ENCODE data around the gene SLC35D1.
A peak's percentile ranks its signal among the peaks of the same experiment; 100 is the strongest.

The SLC35D1 gene

DNA sequence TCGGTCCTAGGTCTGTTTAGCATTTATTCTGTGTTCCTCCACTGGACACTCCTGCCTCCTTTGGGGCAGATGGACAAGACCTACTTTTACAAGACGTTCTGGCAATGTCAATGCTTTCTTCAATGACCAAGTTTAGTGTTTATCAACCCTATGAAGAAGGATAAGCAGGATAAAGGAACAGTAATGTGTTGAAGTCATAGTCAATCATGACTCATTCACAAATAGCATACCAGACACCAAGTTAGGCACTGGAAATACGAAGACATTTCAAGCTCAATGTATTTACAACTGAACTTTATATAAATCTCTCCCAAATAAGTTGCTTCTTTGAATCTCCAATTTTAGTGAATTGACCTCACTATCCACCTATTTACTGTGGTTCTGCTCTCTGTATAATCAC is 4.8 kb upstream of the SLC35D1 start:
- H3K27me3 ChIP-seq (replicated peaks) = no peaks in the 10 kb centered on the region
- TF ChIP-seq, protein P1, sequence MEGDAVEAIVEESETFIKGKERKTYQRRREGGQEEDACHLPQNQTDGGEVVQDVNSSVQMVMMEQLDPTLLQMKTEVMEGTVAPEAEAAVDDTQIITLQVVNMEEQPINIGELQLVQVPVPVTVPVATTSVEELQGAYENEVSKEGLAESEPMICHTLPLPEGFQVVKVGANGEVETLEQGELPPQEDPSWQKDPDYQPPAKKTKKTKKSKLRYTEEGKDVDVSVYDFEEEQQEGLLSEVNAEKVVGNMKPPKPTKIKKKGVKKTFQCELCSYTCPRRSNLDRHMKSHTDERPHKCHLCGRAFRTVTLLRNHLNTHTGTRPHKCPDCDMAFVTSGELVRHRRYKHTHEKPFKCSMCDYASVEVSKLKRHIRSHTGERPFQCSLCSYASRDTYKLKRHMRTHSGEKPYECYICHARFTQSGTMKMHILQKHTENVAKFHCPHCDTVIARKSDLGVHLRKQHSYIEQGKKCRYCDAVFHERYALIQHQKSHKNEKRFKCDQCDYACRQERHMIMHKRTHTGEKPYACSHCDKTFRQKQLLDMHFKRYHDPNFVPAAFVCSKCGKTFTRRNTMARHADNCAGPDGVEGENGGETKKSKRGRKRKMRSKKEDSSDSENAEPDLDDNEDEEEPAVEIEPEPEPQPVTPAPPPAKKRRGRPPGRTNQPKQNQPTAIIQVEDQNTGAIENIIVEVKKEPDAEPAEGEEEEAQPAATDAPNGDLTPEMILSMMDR (IDR thresholded peaks at IDR 0.05; ENCODE audit: low read depth, low read length, missing control alignments) = no peak
- H3K36me3 ChIP-seq (replicated peaks) = no peaks in the 10 kb centered on the region
- no peak overlapping the region for H3K4me3 ChIP-seq (ENCODE audit: low read depth, low read length)
- H3K27ac ChIP-seq = no peak overlapping the region
- in situ Hi-C loops (cut with HindIII; ENCODE audit: low pct_ligation_motif_present, low sequenced_read_pairs) = no loop called here
- no peak for DNase-seq

DNA sequence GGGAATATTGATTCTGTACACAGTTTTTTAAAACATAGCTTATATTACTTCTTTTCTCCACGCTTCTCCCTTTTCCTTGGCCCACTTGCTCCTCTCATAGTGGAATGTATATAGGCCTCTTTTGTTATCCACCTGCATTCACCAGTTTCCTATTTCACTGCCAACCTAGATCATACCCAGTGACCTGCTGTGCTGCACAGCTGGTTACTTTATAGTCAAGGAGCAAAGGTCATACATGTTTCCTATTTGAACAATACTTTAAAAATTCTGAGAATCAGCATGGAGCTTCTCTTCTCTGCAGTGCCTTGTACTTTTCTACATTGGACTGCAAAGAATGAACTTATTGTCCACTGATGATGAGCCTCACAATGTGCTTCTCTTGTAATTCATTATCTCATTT is 4.3 kb upstream of the SLC35D1 start:
- no peak overlapping the region for H3K4me3 ChIP-seq (ENCODE audit: low read depth, low read length)
- no peaks in the 10 kb centered on the region for H3K27me3 ChIP-seq (replicated peaks)
- H3K27ac ChIP-seq = no peak overlapping the region
- in situ Hi-C loops (cut with HindIII; ENCODE audit: low pct_ligation_motif_present, low sequenced_read_pairs) = no loop called here
- H3K36me3 ChIP-seq (replicated peaks) = no peaks in the 10 kb centered on the region
- TF ChIP-seq, protein P1 (IDR thresholded peaks at IDR 0.05; ENCODE audit: low read depth, low read length, missing control alignments) = no peak
- no peak for DNase-seq

DNA sequence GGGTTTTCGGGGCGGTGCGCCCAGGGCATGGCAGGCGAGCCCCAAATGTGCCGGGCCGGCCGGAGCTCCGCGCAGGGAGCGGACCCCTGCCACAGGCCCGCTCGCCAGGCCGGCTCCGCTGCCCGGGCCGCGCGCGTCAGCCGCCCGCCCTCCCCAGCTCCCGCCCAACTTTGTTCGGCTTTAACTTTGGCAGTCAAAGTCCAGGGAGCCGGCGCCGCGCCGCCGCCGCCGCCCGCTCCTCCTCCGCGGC is 488 bp downstream of the SLC35D1 start:
- peak overlapping the region; percentile 81 for H3K27ac ChIP-seq
- in situ Hi-C loops (cut with HindIII; ENCODE audit: low pct_ligation_motif_present, low sequenced_read_pairs) = no loop called here
- no peaks in the 10 kb centered on the region for H3K27me3 ChIP-seq (replicated peaks)
- H3K36me3 ChIP-seq (replicated peaks) = no peaks in the 10 kb centered on the region
- H3K4me3 ChIP-seq (ENCODE audit: low read depth, low read length) = peak overlapping the region; percentile 91
- TF ChIP-seq, protein P1 (IDR thresholded peaks at IDR 0.05; ENCODE audit: low read depth, low read length, missing control alignments) = no peak
- DNase-seq = peak; percentile 33

DNA sequence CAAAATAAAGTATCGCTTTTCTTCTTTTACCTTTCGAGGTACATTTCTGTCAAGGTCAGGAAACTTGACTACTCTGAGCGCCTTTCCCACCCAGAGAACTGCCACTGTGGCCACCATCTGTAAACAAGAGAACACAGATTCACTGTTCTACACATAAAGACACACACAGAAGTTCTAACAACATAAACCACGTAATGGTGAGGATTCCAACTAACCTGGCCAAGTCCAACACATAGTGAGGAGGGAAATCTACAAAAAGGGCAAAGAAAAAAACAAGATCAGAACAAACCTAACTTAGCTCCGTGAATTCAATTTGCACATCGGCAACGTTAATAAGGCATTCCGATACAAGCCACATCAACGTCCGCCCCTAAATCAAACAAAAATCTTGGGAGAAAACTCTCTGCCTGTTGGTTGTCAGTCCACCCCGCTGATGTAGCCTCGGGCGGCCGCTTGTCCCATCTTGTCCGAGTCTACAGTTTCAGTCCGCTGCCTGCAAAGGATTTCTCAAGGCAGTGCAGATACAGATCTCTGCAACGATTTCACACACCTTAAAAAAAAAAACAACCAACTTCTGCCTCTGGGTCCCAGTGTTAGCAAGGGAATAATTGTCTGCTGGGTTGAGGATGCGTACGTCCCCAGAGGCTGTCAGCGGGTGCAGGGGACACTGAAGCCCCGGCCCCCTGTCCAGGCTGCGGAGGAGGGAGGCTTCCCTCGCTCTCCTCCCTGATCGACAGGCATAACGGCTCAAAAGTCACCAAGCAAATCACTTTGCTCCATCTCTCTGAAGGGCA is 1.0 kb downstream of the SLC35D1 start:
- peak overlapping the region; percentile 81 for H3K27ac ChIP-seq
- in situ Hi-C loops (cut with HindIII; ENCODE audit: low pct_ligation_motif_present, low sequenced_read_pairs) = no loop called here
- peak overlapping the region; percentile 91 for H3K4me3 ChIP-seq (ENCODE audit: low read depth, low read length)
- H3K27me3 ChIP-seq (replicated peaks) = no peaks in the 10 kb centered on the region
- peaks cover 2% of the 10 kb centered on the region for H3K36me3 ChIP-seq (replicated peaks)
- DNase-seq = peak; percentile 47
- TF ChIP-seq, protein P1 (IDR thresholded peaks at IDR 0.05; ENCODE audit: low read depth, low read length, missing control alignments) = no peak

DNA sequence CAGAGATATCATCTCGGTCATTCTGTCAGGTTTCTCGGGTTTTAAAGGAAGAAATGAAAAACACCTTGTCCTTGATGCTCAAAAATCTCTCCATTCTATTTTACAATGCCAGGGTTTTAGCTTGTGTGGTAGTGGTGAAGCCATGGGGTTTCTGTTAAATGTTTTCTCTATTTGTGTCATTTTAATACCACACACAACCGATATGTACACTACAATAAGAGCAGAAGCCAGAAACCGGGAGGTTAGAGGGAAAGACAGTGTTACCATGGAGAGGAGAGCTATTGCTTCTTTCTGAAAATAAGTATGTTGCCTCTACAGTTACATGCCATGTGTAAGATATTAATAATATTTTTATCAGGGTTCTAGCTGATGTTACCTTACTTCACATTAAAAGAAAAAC is 2.8 kb downstream of the SLC35D1 start:
- Histone ChIP-seq H3K4me3 (ENCODE audit: low read depth, low read length) (no peak overlapping the region), H3K27me3 (replicated peaks) (no peaks in the 10 kb centered on the region), H3K27ac (no peak overlapping the region), H3K36me3 (replicated peaks) (peaks cover 8% of the 10 kb centered on the region)
- no peak for DNase-seq
- TF ChIP-seq, protein P1 (IDR thresholded peaks at IDR 0.05; ENCODE audit: low read depth, low read length, missing control alignments) = no peak
- in situ Hi-C loops (cut with HindIII; ENCODE audit: low pct_ligation_motif_present, low sequenced_read_pairs) = no loop called here

All from brain microvascular endothelial cell (primary cell).